ENCODE data around the gene RGP1.
A peak's percentile ranks its signal among the peaks of the same experiment; 100 is the strongest.

The RGP1 gene

GRCh38 chr9:35748858-35749514 lies at the start of gene RGP1, which contains the start of gene GBA2:
TSS of gene RGP1 (plus strand) at chr9:35749287. CDS start at chr9:35749756, 469 bp downstream.
TSS of gene GBA2 (minus strand) at chr9:35749228. CDS start at chr9:35748704, 524 bp downstream.
- DNase-seq (ENCODE audit: low spot score): peak; percentile 89
- Histone ChIP-seq H3K4me3 (peak within 1 kb of the TSS; percentile 90), H3K27ac (peak within 1 kb of the TSS; percentile 93 to 97)
- TF ChIP-seq CTCF (IDR thresholded peaks at IDR 0.05): no peak

DNA sequence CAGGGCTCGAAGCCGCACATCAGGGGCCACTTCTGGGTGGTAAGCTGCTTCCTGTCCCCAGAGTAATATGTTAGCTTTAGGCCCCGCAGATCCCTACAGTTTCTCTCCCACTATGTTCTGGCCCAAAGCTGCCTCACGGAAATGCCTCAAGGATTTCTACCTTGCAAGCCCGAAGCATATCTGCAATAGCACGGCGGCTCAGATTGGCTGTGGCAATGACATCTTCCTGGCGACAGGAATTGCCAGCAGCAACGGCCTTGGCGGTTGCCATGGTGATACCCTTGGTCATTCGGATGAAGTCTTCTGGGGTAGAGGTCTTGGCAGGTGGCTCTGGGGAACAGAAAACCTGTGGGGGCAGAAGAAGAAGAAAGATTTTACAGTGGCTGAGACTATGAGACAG lies 49.1 kb upstream of the RGP1 start:
- TF ChIP-seq CTCF (IDR thresholded peaks at IDR 0.05): no peak
- Histone ChIP-seq H3K4me3 (no peak overlapping the region), H3K27ac (peak overlapping the region; percentile 96)
- no peak for DNase-seq (ENCODE audit: low spot score)

- H3K4me3 ChIP-seq: no peak overlapping the region
- no peak for DNase-seq (ENCODE audit: low spot score)
- TF ChIP-seq CTCF (IDR thresholded peaks at IDR 0.05): no peak
- peak overlapping the region; percentile 3 to 96 for H3K27ac ChIP-seq
Measured at GRCh38 chr9:35700942-35701341, 48.1 kb upstream of the RGP1 start.

- Histone ChIP-seq H3K27ac (peak overlapping the region; percentile 3), H3K4me3 (no peak overlapping the region)
- TF ChIP-seq CTCF (IDR thresholded peaks at IDR 0.05): no peak
- no peak for DNase-seq (ENCODE audit: low spot score)
Measured at GRCh38 chr9:35702696-35703095, 46.4 kb upstream of the RGP1 start.

DNA sequence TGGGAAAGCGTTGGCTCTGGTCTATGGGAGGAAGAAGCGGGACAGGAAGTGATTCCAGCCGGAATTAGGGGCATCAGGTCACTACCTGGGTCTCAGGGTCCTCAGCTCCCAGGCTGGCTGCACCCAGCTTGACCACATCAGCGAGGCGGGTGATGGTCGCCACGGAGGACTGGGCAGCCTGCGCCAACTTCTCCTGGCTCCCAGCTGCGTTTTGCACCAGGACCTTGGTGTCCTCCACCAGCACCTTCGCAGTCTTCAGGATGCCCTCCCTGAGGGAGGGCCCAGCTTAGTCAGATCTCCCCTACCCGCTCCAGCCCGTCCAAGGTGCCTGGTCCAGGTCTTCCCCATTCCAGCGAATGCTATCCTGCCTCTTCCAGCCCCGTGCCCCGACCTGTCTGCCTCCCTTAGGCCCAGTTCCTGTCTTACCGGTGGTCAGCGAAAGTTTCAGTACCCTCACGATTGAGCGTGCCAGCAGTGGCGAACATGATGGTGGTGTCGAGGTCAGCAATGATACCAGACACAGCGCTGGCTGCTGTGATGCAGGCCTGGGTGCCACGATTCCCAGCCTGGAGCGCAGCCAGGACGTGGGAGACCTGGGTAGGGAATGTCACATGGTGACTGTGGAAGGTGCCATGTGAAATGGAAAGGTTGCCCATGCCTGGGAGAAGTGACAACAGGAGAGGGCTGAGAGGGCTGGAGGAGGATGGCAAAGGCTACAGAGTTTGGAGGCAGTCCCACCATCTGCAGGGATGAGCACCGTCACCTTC lies 45.0 kb upstream of the RGP1 start:
- Histone ChIP-seq H3K27ac (peak overlapping the region in 1 of 2 donors; percentile 46), H3K4me3 (no peak overlapping the region)
- TF ChIP-seq CTCF (IDR thresholded peaks at IDR 0.05): no peak
- DNase-seq (ENCODE audit: low spot score): no peak

- no peak overlapping the region for H3K4me3 ChIP-seq
- no peak for DNase-seq (ENCODE audit: low spot score)
- peak overlapping the region in 1 of 2 donors; percentile 46 for H3K27ac ChIP-seq
- no peak for TF ChIP-seq CTCF (IDR thresholded peaks at IDR 0.05)
Measured at GRCh38 chr9:35705372-35705771, 43.7 kb upstream of the RGP1 start.
